GM12865 (cell line): ENCODE measurements around the gene STXBP6.

ENCODE experiments used
- DNase-seq: peaks from one replicate; pipeline ENCODE4 v3.0.0; 2010; ENCODE audit warnings: low read depth
- H3K4me3 ChIP-seq: 2 replicates; pipeline ENCODE4 v1.5.1; 2011; ENCODE audit warnings: mild to moderate bottlenecking, low read depth, low read length, control low read depth
- CTCF ChIP-seq: IDR thresholded peaks from 2 replicates; pipeline ENCODE4 v1.5.1; 2011; ENCODE audit warnings: low read length, control low read depth, low read depth, inconsistent platforms; ENCODE audit not compliant: insufficient read depth; ENCODE audit errors: missing control alignments

The STXBP6 gene

GRCh38 chr14:24863968-24864684 lies 185.8 kb downstream of the STXBP6 start:
- no peak overlapping the region for H3K4me3 ChIP-seq
- DNase-seq, result no peak
- no peak for TF ChIP-seq CTCF

GRCh38 chr14:24861083-24861630 lies 188.8 kb downstream of the STXBP6 start:
- no peak overlapping the region for H3K4me3 ChIP-seq
- TF ChIP-seq CTCF, result no peak
- no peak for DNase-seq

GRCh38 chr14:24859559-24859958 lies 190.4 kb downstream of the STXBP6 start:
- no peak overlapping the region for H3K4me3 ChIP-seq
- no peak for DNase-seq
- TF ChIP-seq CTCF, result no peak

- no peak overlapping the region for H3K4me3 ChIP-seq
- no peak for TF ChIP-seq CTCF
- no peak for DNase-seq
Observed at GRCh38 chr14:24858684-24859083, 191.3 kb downstream of the STXBP6 start.

GRCh38 chr14:24858052-24858451 lies 191.9 kb downstream of the STXBP6 start:
- no peak for TF ChIP-seq CTCF
- H3K4me3 ChIP-seq, result no peak overlapping the region
- DNase-seq, result no peak

DNA sequence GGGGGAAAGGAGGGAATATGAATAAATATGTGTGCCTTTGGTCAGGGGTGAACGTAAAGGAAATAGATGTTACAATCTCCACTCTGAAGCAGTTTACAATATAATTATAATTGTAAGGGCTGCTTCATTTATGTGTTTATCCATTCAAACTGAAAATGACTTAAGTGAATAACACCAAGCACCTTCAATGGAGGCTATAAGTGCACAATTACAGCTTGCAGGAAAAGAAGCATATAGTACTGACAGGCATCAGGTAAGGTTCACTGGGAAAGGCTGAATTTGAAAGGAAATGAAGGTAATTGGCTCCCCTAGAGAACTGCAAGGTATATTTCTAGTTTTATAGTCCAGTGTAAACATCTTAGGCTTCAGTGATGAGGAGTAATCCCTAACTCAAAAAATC lies 192.7 kb downstream of the STXBP6 start:
- no peak overlapping the region for H3K4me3 ChIP-seq
- TF ChIP-seq CTCF, result no peak
- no peak for DNase-seq

- H3K4me3 ChIP-seq, result no peak overlapping the region
- no peak for DNase-seq
- TF ChIP-seq CTCF, result no peak
Observed at GRCh38 chr14:24853446-24853845, 196.5 kb downstream of the STXBP6 start.
